MM.1S (cell line): Measurements from ENCODE around the gene OR1E1.

ENCODE experiments used
- EZH2 ChIP-seq: fragments of 300-600 bp; sonication (generic); optimal IDR thresholded peaks from 2 replicates; pipeline ENCODE3; 2017; ENCODE audit warnings: low read depth, mild to moderate bottlenecking, antibody characterized with exemption, low read length, mixed read lengths
- EZH2phosphoT487 ChIP-seq: fragments of 300-600 bp; sonication (generic); IDR thresholded peaks from 2 replicates; pipeline ENCODE4 v1.6.1; 2018; ENCODE audit warnings: antibody characterized with exemption, low read length
- TF ChIP-seq, protein P1 (sequence below): fragments of 300-600 bp; sonication (generic); IDR thresholded peaks from 2 replicates; pipeline ENCODE4 v1.5.1; 2016; ENCODE audit warnings: antibody characterized with exemption, low read length, mixed read lengths

DNA sequence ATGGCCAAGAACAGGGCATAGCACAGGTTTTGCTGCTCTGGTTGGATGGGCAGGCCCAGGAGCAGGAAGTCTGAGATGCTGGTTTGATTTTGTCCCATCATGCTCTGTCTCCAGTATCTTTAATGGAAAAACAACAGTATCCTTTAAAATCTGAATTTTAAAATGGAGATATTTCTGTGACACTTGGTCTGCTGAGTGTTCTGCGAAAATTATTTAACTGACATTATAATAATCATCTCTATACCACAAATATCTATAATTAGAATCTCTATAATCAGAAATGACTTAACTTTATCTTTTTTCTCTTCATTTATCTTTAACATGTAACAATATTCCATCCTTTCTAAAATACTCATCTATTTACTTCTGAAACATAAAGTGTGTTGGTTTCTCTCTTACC lies at the start of gene OR1E1:
- TF ChIP-seq EZH2 (no peak), EZH2phosphoT487 (no peak)
- TF ChIP-seq, protein P1, sequence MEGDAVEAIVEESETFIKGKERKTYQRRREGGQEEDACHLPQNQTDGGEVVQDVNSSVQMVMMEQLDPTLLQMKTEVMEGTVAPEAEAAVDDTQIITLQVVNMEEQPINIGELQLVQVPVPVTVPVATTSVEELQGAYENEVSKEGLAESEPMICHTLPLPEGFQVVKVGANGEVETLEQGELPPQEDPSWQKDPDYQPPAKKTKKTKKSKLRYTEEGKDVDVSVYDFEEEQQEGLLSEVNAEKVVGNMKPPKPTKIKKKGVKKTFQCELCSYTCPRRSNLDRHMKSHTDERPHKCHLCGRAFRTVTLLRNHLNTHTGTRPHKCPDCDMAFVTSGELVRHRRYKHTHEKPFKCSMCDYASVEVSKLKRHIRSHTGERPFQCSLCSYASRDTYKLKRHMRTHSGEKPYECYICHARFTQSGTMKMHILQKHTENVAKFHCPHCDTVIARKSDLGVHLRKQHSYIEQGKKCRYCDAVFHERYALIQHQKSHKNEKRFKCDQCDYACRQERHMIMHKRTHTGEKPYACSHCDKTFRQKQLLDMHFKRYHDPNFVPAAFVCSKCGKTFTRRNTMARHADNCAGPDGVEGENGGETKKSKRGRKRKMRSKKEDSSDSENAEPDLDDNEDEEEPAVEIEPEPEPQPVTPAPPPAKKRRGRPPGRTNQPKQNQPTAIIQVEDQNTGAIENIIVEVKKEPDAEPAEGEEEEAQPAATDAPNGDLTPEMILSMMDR, result no peak
